ENCODE data around the gene KRTAP4-1.

KRTAP4-1 gene

GRCh38 chr17:41177727-41178271 lies 6.9 kb downstream of the KRTAP4-1 start, which contains the start of gene KRTAP4-2:
Gene KRTAP4-2 (minus strand): TSS chr17:41178221. CDS start chr17:41178164, 57 bp downstream.
- H3K27ac ChIP-seq (replicated peaks), result no peak within 1 kb of the TSS
- TF ChIP-seq CTCF (IDR thresholded peaks at IDR 0.05; ENCODE audit: insufficient read depth, low read length) (no peak), GABPA (IDR thresholded peaks at IDR 0.05; ENCODE audit: low read depth) (no peak), SPI1 (IDR thresholded peaks at IDR 0.05; ENCODE audit: borderline replicate concordance, low read depth) (no peak), POLR2AphosphoS5 (IDR thresholded peaks at IDR 0.05; ENCODE audit: low read depth) (no peak)
- TF ChIP-seq, protein P1, sequence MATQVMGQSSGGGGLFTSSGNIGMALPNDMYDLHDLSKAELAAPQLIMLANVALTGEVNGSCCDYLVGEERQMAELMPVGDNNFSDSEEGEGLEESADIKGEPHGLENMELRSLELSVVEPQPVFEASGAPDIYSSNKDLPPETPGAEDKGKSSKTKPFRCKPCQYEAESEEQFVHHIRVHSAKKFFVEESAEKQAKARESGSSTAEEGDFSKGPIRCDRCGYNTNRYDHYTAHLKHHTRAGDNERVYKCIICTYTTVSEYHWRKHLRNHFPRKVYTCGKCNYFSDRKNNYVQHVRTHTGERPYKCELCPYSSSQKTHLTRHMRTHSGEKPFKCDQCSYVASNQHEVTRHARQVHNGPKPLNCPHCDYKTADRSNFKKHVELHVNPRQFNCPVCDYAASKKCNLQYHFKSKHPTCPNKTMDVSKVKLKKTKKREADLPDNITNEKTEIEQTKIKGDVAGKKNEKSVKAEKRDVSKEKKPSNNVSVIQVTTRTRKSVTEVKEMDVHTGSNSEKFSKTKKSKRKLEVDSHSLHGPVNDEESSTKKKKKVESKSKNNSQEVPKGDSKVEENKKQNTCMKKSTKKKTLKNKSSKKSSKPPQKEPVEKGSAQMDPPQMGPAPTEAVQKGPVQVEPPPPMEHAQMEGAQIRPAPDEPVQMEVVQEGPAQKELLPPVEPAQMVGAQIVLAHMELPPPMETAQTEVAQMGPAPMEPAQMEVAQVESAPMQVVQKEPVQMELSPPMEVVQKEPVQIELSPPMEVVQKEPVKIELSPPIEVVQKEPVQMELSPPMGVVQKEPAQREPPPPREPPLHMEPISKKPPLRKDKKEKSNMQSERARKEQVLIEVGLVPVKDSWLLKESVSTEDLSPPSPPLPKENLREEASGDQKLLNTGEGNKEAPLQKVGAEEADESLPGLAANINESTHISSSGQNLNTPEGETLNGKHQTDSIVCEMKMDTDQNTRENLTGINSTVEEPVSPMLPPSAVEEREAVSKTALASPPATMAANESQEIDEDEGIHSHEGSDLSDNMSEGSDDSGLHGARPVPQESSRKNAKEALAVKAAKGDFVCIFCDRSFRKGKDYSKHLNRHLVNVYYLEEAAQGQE (IDR thresholded peaks at IDR 0.05; ENCODE audit: insufficient replicate concordance, low read depth), result no peak
- H3K4me3 ChIP-seq (replicated peaks; ENCODE audit: insufficient read depth, low read length), result no peak within 1 kb of the TSS
- peaks cover 2% of the 10 kb centered on the region for H3K27me3 ChIP-seq (ENCODE audit: insufficient read depth, poor library complexity, severe bottlenecking)
- DNase-seq (ENCODE audit: low read depth in 1 of 2, low spot score in 1 of 2), result no peak

GRCh38 chr17:41176744-41177387 lies 7.8 kb downstream of the KRTAP4-1 start:
- no peak overlapping the region for H3K4me3 ChIP-seq (replicated peaks; ENCODE audit: insufficient read depth, low read length)
- no peak for DNase-seq (ENCODE audit: low read depth in 1 of 2, low spot score in 1 of 2)
- H3K27me3 ChIP-seq (ENCODE audit: insufficient read depth, poor library complexity, severe bottlenecking), result peaks cover 2% of the 10 kb centered on the region
- H3K27ac ChIP-seq (replicated peaks), result no peak overlapping the region
- TF ChIP-seq POLR2AphosphoS5 (IDR thresholded peaks at IDR 0.05; ENCODE audit: low read depth) (no peak), GABPA (IDR thresholded peaks at IDR 0.05; ENCODE audit: low read depth) (no peak), CTCF (IDR thresholded peaks at IDR 0.05; ENCODE audit: insufficient read depth, low read length) (no peak), SPI1 (IDR thresholded peaks at IDR 0.05; ENCODE audit: borderline replicate concordance, low read depth) (no peak)
- TF ChIP-seq, protein P1 (IDR thresholded peaks at IDR 0.05; ENCODE audit: insufficient replicate concordance, low read depth), result no peak

- peak in 1 of 2 experiments; percentile 10 for DNase-seq (ENCODE audit: low read depth in 1 of 2, low spot score in 1 of 2)
- no peak overlapping the region for H3K4me3 ChIP-seq (replicated peaks; ENCODE audit: insufficient read depth, low read length)
- H3K27me3 ChIP-seq (ENCODE audit: insufficient read depth, poor library complexity, severe bottlenecking), result peaks cover 2% of the 10 kb centered on the region
- H3K27ac ChIP-seq (replicated peaks), result no peak overlapping the region
- TF ChIP-seq SPI1 (IDR thresholded peaks at IDR 0.05; ENCODE audit: borderline replicate concordance, low read depth), result no peak
- no peak for TF ChIP-seq GABPA (IDR thresholded peaks at IDR 0.05; ENCODE audit: low read depth)
- TF ChIP-seq POLR2AphosphoS5 (IDR thresholded peaks at IDR 0.05; ENCODE audit: low read depth), result no peak
- TF ChIP-seq, protein P1 (IDR thresholded peaks at IDR 0.05; ENCODE audit: insufficient replicate concordance, low read depth), result no peak
- no peak for TF ChIP-seq CTCF (IDR thresholded peaks at IDR 0.05; ENCODE audit: insufficient read depth, low read length)
Measured at GRCh38 chr17:41171886-41172285, 12.8 kb downstream of the KRTAP4-1 start.

Measured in HL-60 (cell line).